Effector memory CD8-positive, alpha-beta T cell (primary cell): ENCODE results near the gene NFASC.

Experiments
- ATAC-seq: fragments of 150-1000 bp; cut with Tn5 transposase; replicated peaks from 2 replicates; pipeline ENCODE4 v1.10.0; 2021; ENCODE audit warnings: mild to moderate bottlenecking, moderate library complexity
- DNase-seq, 3 experiments: peaks; one replicate each; pipeline ENCODE4 v3.0.0; 2021
- H3K27ac Mint-ChIP-seq, 2 donors: one replicate each; pipeline ENCODE4 v1.8.0; 2022; ENCODE audit warnings: mild to moderate bottlenecking in 2 of 2, mixed read lengths in 2 of 2, moderate library complexity in 2 of 2
- H3K27me3 Mint-ChIP-seq, 2 donors: one replicate each; pipeline ENCODE4 v1.8.0; 2022; ENCODE audit warnings: mixed read lengths in 2 of 2
- H3K36me3 Mint-ChIP-seq: one replicate; pipeline ENCODE4 v1.8.0; 2022; ENCODE audit warnings: mild to moderate bottlenecking, moderate library complexity, mixed read lengths; ENCODE audit not compliant: insufficient read depth
- H3K4me1 Mint-ChIP-seq, 2 donors: one replicate each; pipeline ENCODE4 v1.8.0; 2022; ENCODE audit warnings: low read depth in 2 of 2, mixed read lengths in 2 of 2
- H3K4me3 Mint-ChIP-seq, 2 donors: one replicate each; pipeline ENCODE4 v1.8.0; 2022; ENCODE audit warnings: mild to moderate bottlenecking in 2 of 2, mixed read lengths in 2 of 2, moderate library complexity in 2 of 2
- H3K9me3 Mint-ChIP-seq, 2 donors: one replicate each; pipeline ENCODE4 v1.8.0; 2022; ENCODE audit warnings: mixed read lengths in 2 of 2

Gene NFASC

DNA sequence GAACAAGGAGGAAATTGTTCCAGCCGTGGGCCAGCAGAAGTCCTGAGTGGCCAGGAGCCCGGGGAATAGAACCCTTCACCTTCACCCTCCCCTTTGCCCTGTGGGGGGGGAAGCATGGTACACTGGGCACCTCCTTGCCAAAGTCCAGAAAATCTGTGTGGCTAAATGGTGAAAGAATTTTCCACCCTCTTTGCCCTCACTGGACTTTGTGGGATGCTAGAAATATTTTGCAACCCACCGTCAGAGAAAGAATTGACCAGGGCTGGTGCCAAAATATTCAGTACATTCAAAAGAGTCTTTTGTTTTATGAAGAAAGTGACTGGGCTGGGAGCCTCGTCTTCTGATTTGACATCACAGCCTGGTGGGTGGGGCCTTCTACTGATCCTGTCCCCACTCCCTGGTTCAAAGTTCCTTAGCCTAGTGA, 14.6 kb downstream of the NFASC start:
- Mint-ChIP-seq H3K36me3 (no peaks in the 10 kb centered on the region), H3K9me3 (no peaks in the 10 kb centered on the region), H3K27ac (no peak overlapping the region), H3K27me3 (peaks cover 34 to 49% of the 10 kb centered on the region in 2 donors), H3K4me3 (no peak overlapping the region), H3K4me1 (no peaks in the 10 kb centered on the region)
- ATAC-seq (no peak), DNase-seq (no peak)

- H3K9me3 Mint-ChIP-seq = no peaks in the 10 kb centered on the region
- DNase-seq (no peak), ATAC-seq (no peak)
- H3K4me3 Mint-ChIP-seq = no peak overlapping the region
- H3K27ac Mint-ChIP-seq = no peak overlapping the region
- no peaks in the 10 kb centered on the region for H3K36me3 Mint-ChIP-seq
- H3K4me1 Mint-ChIP-seq = no peaks in the 10 kb centered on the region
- H3K27me3 Mint-ChIP-seq = peaks cover 35 to 54% of the 10 kb centered on the region in 2 donors
These were observed 15.1 kb downstream of the NFASC start for GRCh38 chr1:204885790-204886189.

DNA sequence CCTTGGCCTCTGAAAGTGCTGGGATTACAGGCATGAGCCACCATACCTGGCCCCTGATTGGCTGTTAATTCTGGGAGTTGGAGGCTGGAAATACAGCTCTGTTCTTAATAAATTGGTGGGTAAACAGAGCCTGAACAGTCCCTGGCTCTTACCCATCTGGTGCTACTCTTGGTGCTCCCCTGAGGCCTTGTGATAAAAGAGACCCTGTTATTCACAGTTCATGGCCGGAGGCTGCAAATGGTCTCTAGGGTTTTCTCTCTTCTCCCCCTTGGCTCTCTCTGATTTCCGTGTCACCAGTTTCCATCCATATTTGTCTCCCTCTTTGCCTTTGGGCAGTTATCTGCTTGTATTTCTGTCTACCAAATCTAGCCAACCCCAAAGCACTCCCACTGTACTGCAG, 17.2 kb downstream of the NFASC start:
- H3K27ac Mint-ChIP-seq = no peak overlapping the region
- H3K4me3 Mint-ChIP-seq = no peak overlapping the region
- no peaks in the 10 kb centered on the region for H3K36me3 Mint-ChIP-seq
- H3K9me3 Mint-ChIP-seq = no peaks in the 10 kb centered on the region
- no peaks in the 10 kb centered on the region for H3K4me1 Mint-ChIP-seq
- H3K27me3 Mint-ChIP-seq = peaks cover 31 to 70% of the 10 kb centered on the region in 2 donors
- ATAC-seq (no peak), DNase-seq (no peak)

GRCh38 chr1:204888294-204888693, 17.6 kb downstream of the NFASC start:
- Mint-ChIP-seq H3K36me3 (no peaks in the 10 kb centered on the region), H3K9me3 (no peaks in the 10 kb centered on the region), H3K4me3 (no peak overlapping the region), H3K4me1 (no peaks in the 10 kb centered on the region), H3K27me3 (peaks cover 34 to 70% of the 10 kb centered on the region in 2 donors), H3K27ac (no peak overlapping the region)
- ATAC-seq (no peak), DNase-seq (no peak)

DNA sequence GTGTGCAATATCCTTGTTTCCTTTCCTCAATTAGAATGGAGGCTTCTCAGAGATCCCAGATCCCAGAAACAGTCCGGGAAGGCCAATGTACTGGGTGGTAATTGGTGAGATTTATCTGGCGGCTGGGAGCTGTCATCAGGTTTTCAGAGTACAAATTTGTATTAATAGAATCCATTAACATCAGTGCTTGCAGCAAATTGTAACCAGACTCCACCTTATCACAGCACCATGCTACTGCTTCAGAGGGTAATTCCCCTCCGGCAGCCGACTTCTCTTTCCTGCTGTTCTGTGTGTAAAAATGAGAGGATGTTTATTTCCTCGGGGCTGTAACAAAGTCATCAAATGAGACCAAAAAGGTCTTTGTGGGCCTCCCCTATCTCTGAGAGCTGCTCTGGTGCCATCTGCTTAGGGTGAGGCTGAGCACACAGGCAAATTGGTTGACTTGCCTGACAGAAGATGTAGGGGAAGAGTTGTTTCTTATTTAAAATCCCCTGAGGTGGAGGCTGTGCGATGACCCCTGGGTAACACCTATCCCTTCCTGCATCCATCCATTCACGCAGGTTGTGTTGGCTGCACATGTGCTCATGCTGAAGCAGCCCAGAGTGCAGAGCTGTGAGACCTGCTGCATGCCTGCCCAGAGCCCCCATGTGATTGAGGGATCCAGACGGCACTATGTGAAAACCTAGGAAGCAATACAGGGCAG, 19.2 kb downstream of the NFASC start:
- H3K36me3 Mint-ChIP-seq = no peaks in the 10 kb centered on the region
- H3K27me3 Mint-ChIP-seq = peaks cover 33 to 66% of the 10 kb centered on the region in 2 donors
- H3K9me3 Mint-ChIP-seq = no peaks in the 10 kb centered on the region
- no peak overlapping the region for H3K27ac Mint-ChIP-seq
- H3K4me3 Mint-ChIP-seq = no peak overlapping the region
- ATAC-seq (no peak), DNase-seq (no peak)
- no peaks in the 10 kb centered on the region for H3K4me1 Mint-ChIP-seq

- peaks cover 51 to 82% of the 10 kb centered on the region in 2 donors for H3K27me3 Mint-ChIP-seq
- H3K4me3 Mint-ChIP-seq = no peak overlapping the region
- H3K27ac Mint-ChIP-seq = no peak overlapping the region
- H3K36me3 Mint-ChIP-seq = no peaks in the 10 kb centered on the region
- DNase-seq (no peak), ATAC-seq (no peak)
- H3K9me3 Mint-ChIP-seq = no peaks in the 10 kb centered on the region
- no peaks in the 10 kb centered on the region for H3K4me1 Mint-ChIP-seq
These were observed 21.2 kb downstream of the NFASC start for GRCh38 chr1:204891860-204892259.

DNA sequence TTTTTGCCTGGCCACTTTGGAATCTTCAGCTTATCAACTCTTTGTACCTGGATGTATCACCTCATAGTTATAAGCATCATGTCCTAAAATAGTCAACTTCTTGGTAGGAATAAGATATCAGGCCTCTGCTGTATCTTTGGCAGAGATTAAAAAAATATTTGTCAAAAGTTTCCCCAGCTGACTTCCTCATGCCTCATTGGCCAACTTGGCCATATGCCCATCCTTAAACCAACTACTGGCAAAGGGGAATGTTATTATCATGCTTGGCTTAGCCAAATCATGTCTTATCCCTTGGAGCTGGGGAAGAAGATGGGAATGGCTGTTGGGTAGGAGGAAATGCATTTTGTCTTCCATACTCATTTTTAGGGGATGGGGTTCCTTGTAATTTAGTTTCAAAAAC, 23.4 kb downstream of the NFASC start:
- Mint-ChIP-seq H3K9me3 (no peaks in the 10 kb centered on the region), H3K27ac (no peak overlapping the region), H3K36me3 (no peaks in the 10 kb centered on the region), H3K4me3 (no peak overlapping the region), H3K4me1 (no peaks in the 10 kb centered on the region), H3K27me3 (peaks cover 61 to 84% of the 10 kb centered on the region in 2 donors)
- ATAC-seq (no peak), DNase-seq (no peak)

GRCh38 chr1:204894606-204895005, 23.9 kb downstream of the NFASC start:
- peaks cover 61 to 83% of the 10 kb centered on the region in 2 donors for H3K27me3 Mint-ChIP-seq
- H3K27ac Mint-ChIP-seq = no peak overlapping the region
- no peaks in the 10 kb centered on the region for H3K4me1 Mint-ChIP-seq
- DNase-seq = no peak
- H3K4me3 Mint-ChIP-seq = no peak overlapping the region
- H3K9me3 Mint-ChIP-seq = no peaks in the 10 kb centered on the region
- no peaks in the 10 kb centered on the region for H3K36me3 Mint-ChIP-seq
- ATAC-seq = no peak

- Mint-ChIP-seq H3K36me3 (no peaks in the 10 kb centered on the region), H3K9me3 (no peaks in the 10 kb centered on the region), H3K27me3 (peaks cover 67 to 80% of the 10 kb centered on the region in 2 donors), H3K4me1 (no peaks in the 10 kb centered on the region), H3K4me3 (no peak overlapping the region), H3K27ac (no peak overlapping the region)
- DNase-seq (no peak), ATAC-seq (no peak)
These were observed 25.4 kb downstream of the NFASC start for GRCh38 chr1:204896023-204896422.

DNA sequence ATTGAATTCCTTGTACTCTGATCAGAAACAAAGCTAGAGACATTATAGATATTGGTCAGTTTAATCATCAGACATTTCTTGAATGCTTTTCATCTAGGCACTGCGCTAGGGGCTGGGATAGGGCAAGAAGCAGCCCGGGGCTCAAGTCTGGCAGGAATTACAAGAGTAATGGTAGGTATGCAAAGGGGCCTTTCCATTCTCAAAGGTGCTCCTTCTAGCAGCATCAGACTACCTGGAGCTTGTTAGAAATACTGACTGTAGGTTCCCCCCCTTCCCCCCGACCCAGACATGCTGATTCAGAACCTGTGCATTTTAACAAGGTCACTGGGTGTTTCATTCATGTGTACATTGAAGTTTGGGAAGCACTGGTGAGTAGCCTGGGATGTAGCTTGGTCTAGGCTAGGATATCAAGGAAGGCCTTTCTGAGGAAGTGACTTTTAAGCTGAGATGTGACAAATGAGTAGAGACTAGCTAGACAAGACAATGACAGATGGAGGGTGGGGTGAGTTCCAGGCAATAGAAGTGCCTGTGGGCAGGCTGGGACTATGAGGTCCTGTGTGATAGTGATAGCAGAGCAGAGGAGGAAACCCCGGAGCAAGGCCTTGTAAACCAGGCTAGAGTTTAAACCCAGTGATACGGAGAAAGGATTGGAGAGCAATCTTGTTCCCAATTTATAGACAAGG, 26.3 kb downstream of the NFASC start:
- Mint-ChIP-seq H3K27ac (no peak overlapping the region), H3K4me1 (no peaks in the 10 kb centered on the region), H3K36me3 (no peaks in the 10 kb centered on the region), H3K9me3 (no peaks in the 10 kb centered on the region), H3K27me3 (peaks cover 68 to 79% of the 10 kb centered on the region in 2 donors), H3K4me3 (no peak overlapping the region)
- no peak for DNase-seq
- ATAC-seq = no peak

DNA sequence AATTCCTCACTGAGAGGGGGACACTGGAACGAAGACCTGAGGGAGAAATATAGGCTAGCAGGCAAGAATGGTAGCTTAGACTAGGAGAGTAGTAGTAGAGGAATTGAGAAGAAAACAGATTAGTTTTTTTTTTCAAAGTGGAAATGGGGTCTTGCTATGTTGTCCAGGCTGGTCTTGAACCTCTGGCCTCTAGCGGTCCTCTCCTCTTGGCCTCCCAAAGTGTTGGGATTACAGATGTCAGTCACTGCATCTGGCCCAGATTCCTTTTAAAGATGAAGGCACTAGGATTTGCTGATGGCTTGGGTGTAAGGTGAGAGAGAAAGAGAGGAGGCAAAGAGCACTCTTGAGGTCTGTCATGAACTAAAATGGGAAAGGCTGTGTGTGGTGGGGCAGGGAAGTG, 30.1 kb downstream of the NFASC start:
- H3K27me3 Mint-ChIP-seq = peaks cover 56 to 71% of the 10 kb centered on the region in 2 donors
- no peaks in the 10 kb centered on the region for H3K4me1 Mint-ChIP-seq
- no peaks in the 10 kb centered on the region for H3K9me3 Mint-ChIP-seq
- no peak overlapping the region for H3K4me3 Mint-ChIP-seq
- H3K36me3 Mint-ChIP-seq = no peaks in the 10 kb centered on the region
- no peak for DNase-seq
- ATAC-seq = no peak
- no peak overlapping the region for H3K27ac Mint-ChIP-seq

- Mint-ChIP-seq H3K36me3 (no peaks in the 10 kb centered on the region), H3K4me1 (no peaks in the 10 kb centered on the region), H3K27ac (no peak overlapping the region), H3K27me3 (peaks cover 41 to 68% of the 10 kb centered on the region in 2 donors), H3K4me3 (no peak overlapping the region), H3K9me3 (no peaks in the 10 kb centered on the region)
- ATAC-seq = no peak
- no peak for DNase-seq
These were observed 32.0 kb downstream of the NFASC start for GRCh38 chr1:204902671-204903070.

DNA sequence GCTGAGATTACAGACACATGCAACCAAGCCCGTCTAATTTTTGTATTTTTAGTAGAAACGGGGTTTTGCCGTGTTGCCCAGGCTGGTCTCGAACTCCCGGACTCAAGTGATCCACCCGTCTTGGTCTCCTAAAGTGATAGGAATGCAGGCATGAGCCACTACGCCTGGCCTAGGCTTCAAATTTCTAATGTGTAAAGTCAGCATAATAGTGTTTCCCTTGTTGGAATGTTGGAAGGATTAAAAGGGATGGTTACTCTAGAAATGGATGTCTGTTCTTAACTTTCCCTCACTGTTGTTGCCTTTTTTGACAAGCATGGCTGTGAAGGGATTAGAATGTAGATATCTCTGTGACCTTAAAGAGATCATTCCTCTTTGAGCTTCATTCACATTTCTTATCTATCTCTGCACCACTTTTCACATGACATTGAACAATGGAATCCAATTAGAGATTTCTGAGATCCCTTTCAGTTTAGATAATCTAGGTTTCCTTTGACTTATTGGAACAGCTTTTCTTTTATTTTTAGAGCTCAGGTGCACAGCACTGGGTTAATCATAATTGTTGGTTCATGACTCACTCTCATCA, 33.7 kb downstream of the NFASC start:
- no peak overlapping the region for H3K4me3 Mint-ChIP-seq
- ATAC-seq = no peak
- H3K9me3 Mint-ChIP-seq = no peaks in the 10 kb centered on the region
- DNase-seq = no peak
- no peaks in the 10 kb centered on the region for H3K4me1 Mint-ChIP-seq
- peaks cover 33 to 65% of the 10 kb centered on the region in 2 donors for H3K27me3 Mint-ChIP-seq
- no peaks in the 10 kb centered on the region for H3K36me3 Mint-ChIP-seq
- no peak overlapping the region for H3K27ac Mint-ChIP-seq

- ATAC-seq (no peak), DNase-seq (no peak)
- no peaks in the 10 kb centered on the region for H3K9me3 Mint-ChIP-seq
- H3K4me1 Mint-ChIP-seq = no peaks in the 10 kb centered on the region
- peaks cover 21 to 46% of the 10 kb centered on the region in 2 donors for H3K27me3 Mint-ChIP-seq
- no peak overlapping the region for H3K27ac Mint-ChIP-seq
- H3K4me3 Mint-ChIP-seq = no peak overlapping the region
- no peaks in the 10 kb centered on the region for H3K36me3 Mint-ChIP-seq
These were observed 38.4 kb downstream of the NFASC start for GRCh38 chr1:204909109-204909508.
